CMK (cell line): ENCODE results near the gene ACACA.

ENCODE experiments used
- DNase-seq: peaks from one replicate; pipeline ENCODE4 v3.0.0-alpha.2; 2010; ENCODE audit warnings: low read depth

Gene ACACA

DNA sequence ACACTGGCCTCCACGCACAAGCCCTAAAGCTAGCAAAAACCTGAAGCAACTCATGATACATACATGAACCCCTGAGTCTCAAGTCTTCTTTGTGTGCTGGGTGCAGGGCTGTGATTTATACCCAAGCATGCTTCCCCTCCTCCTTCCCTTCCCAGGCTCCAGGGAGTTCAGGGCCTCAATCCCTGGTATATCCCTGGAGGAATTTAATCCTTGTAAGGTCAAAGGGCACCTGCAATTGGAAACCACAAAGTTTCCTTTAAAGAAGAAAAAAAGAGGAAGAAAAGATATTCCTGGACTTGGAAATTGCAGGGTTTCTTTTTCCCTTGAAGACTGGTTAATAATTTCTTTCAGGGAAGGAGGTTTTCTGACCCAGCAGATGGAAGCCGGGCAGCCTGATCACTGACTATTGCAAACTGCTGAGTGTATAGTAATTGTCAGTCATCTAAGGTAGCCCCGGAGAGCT is 275.6 kb downstream of the ACACA start:
- DNase-seq: no peak

- DNase-seq: no peak
Measured at GRCh38 chr17:37124821-37125173, 281.8 kb downstream of the ACACA start.

DNA sequence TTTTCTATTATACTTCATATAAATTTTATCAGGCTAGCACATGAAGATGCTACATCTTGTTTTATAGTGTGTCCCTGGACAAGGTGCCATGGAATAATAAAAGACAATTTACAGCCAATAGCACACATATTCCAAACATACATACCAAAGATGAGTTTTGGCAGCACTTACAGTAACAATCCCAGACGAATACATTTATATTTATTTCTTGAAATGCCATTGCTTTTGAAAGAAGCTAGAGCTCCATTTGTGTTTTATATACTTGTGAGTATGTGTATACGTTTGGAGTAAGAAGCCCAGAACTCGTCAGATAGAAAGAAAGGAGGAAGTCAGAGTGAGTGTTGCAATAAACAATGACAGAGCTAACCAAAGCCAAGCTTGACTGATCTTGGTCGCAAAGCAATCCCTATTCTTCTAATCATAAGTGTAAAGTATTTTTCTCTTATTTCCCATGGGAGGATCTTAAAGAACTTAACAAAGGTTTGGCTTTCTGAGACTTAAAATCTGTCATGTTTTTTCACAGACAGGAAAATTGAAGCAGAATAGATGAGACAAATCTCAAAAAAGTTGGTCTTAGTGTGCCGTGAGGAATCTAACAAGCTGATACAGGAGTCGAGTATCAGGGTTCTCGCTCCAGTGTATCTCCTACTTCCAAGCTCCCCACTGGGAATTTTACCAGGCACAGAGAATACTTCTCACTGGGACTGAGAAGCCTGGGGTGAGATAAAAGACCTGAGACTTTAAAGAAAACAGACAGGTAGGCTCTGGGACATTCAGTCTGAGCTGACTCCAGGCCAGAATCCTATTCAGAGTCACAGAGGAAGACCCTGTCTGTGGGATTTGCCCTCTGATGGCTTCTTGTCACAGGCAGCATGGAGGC is 282.5 kb downstream of the ACACA start:
- no peak for DNase-seq

GRCh38 chr17:37123386-37123785 is 283.2 kb downstream of the ACACA start:
- DNase-seq: no peak

GRCh38 chr17:37121616-37122015 is 285.0 kb downstream of the ACACA start:
- no peak for DNase-seq

- no peak for DNase-seq
Measured at GRCh38 chr17:37118366-37119137, 288.1 kb downstream of the ACACA start.

DNA sequence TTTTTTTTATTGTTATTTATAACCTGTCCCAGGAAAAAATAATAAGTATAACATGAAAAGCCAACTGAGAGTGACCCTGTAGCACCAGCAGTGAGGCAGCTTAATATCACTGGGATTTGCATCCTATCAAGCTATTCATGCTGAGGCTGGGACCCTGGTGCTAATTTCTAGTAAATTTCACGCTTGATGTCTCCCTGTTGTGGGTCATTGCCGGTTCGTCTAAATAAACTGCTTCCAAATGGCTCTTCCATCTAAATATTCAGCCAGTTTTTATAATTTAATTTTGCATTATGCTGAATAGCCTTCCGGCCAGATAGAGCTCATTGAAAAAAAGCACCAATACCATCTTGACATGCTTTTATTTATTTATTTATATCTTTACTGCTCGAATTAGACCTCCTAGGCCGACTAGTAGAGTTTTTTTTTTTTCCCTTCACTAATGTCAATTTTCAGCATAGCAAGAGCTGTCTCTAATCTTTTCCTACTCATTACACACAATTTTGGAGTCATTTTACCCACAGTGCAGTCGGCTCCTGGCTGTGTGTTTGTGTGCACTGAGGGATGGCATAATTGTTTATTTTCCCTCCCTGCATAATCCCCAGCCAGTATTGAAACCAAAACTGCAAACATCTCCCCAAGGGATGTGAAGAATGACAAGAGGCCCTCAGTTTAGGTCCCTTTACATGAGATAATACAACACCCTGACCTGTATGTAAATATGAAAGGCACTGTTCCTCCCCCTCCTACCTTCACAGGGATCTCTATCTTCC is 289.1 kb downstream of the ACACA start:
- DNase-seq: no peak

DNA sequence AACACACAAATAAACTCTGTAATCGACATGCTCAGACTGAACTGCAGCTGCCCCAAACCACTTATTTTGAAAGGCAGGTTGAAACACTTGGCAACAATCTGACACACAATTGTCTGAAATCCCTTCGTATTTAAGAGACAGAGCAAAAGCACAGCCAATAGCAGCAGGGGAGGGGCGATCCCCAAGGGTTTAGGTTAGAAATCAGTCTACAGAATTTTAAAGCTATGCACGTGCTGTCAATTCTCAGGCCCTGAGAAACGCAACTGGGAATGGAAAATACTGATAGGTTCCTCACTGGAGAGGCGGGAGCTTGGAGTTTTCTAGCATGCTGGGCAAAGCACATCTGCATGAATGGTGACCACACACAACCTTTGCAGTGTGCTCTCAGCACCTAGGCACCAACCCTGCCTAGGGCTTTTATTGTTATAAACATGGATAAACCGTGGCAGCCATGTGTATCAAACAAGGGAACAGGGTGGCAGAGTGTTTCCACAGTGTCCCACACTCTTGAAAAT is 289.9 kb downstream of the ACACA start:
- no peak for DNase-seq

DNA sequence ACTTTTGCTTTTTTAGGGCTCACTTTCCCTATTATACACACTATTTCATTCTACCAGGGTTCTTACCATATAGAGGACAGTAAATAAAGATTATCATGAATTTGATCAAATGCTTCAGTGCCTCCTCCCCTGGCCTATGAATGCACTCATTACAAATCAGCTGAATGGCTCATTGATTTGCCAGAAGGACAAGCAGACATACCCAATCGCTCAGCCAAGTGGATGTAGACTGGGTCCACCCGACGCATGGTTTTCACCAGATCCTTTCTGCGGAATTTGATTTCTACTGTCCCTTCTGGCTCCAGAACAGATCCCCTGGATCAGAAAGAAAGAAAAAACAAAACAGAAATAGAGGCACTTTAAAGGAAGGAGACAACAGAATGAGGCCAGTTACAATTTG is 295.3 kb downstream of the ACACA start:
- no peak for DNase-seq

- DNase-seq: no peak
Measured at GRCh38 chr17:37110746-37111145, 295.9 kb downstream of the ACACA start.

- DNase-seq: no peak
Measured at GRCh38 chr17:37109731-37110710, 296.6 kb downstream of the ACACA start.

DNA sequence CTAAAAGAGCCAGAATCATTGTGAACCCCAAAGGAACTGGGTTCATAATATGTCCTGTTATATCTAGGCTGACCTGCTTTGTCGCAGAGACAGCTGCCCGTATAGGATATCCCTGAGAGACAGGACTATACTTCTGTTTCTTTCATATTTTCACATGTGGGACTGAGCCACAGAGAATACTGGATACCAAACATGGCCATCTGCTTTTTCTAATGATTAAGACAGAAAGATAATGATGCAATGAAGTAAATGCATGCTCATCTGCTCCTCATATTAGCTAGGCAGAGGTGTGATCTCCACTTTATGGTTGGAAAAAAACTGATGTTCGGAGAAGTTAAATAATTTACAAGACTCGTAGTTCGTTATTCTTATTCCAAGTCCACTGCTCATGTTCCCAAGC is 297.5 kb downstream of the ACACA start:
- DNase-seq: no peak

- no peak for DNase-seq
Measured at GRCh38 chr17:37107406-37108083, 299.1 kb downstream of the ACACA start.

DNA sequence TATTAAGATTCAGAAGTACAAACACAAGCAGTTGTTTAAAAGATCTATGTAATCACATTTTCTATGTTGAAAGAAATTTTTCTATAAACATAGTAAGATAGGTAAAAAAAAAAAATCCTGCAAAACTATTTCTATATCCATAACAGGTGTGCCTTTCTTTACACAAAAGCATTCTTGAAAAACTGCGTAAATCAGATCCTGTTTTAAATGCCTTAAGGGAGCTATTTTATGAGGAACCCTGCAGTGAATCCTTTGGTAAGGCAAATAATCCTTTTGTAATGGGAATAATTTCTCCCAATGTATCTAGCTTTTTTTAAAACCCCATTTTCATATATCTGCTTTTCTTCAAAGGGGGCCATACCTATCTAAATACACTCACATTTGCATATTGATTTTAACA is 300.6 kb downstream of the ACACA start:
- no peak for DNase-seq

DNA sequence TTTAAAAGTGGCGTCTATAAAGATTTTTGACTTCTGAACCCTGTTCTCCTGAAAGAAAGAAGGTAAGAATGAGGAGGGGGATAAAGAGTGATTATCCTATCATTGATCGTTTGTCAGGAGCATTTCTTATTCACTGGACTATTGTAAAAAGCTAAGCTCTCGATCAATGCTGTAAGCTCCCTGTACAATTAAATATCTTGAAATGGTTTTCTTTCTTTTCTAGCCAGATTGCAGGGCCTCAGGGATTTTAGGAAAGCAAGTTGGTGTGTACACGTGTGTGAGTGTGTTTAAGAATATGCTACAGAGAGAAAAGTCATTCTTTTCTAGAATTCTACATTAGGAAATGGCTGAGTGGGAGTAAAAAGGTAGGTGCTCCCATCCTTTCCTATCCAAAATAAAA is 303.4 kb downstream of the ACACA start:
- no peak for DNase-seq

- no peak for DNase-seq
Measured at GRCh38 chr17:37101306-37101705, 305.3 kb downstream of the ACACA start.

DNA sequence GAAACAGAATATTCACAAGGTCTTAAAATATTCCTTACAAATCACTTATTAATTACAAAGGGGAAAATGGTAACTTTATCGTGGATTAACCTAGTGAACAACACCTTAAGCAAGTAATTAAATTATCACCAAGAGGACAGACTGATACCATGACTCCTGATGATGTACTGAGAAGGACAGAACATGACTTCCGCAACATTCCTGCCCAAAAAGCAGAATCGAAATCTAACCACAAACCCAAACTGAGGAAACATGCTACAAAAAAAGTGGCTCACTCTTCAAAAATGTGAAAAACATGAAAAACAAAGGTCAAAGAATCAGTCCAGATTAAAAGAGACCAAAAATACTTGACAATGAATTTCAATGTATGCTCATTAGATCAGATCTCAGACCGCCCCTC is 306.4 kb downstream of the ACACA start:
- no peak for DNase-seq

GRCh38 chr17:37098910-37099664 is 307.5 kb downstream of the ACACA start:
- DNase-seq: no peak

DNA sequence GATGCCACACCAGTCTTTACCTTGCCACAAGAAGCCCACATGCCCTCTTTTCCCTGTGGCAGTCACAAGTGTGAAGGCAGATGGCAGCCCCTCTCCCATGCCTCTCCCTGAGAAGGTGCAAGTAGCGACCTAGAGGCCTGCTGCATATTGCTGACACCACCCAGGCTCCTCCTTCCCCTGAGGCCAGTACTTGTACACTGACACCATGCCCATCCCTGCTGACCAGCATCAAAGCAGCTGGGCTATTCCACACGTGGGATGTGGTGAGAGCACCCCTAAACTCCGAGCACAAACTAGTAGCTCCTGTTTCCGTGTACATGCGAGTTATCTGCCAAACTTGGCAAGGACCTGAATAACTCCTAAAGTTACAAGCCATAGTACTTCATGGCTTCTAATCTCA is 308.5 kb downstream of the ACACA start:
- DNase-seq: no peak

GRCh38 chr17:37097154-37097553 is 309.5 kb downstream of the ACACA start:
- DNase-seq: no peak
